ENCODE measurements around the gene EIF5A. TPM values are rescaled to one million over a fixed set of nuclear protein-coding genes. Genes with fewer than 3 reads are reported as not detected.

Gene EIF5A
- total and polyA plus RNA-seq, 9 of the 15 experiments (the other 6 are each of a cell fraction or from before 2014, with no cell fraction given), result 22.9 to 1,163 (median 772) TPM

- TF ChIP-seq MAZ (CRISPR knock-in tag; conservative IDR thresholded peaks at IDR 0.05 in 1 of 2, IDR thresholded peaks at IDR 0.05 in 1 of 2), result peak; percentile 46 to 63
- 0 out of 4 replicates have a peak, but pooled peaks of 1 of the 2 experiments have one; percentile 22 for TF ChIP-seq UBTF (IDR thresholded peaks at IDR 0.05; ENCODE audit: borderline replicate concordance in 1 of 2, low read depth in 2 of 2, low read length in 2 of 2)
- peak; percentile 63 for TF ChIP-seq SAP30 (IDR thresholded peaks at IDR 0.05; ENCODE audit: borderline replicate concordance, insufficient read depth, low read depth, low read length, poor library complexity, severe bottlenecking)
- no peak for TF ChIP-seq BCLAF1 (IDR thresholded peaks at IDR 0.05; ENCODE audit: borderline replicate concordance in 1 of 2, control insufficient read depth in 1 of 2, low read depth in 2 of 2, low read length in 1 of 2)
- peak; percentile 89 for TF ChIP-seq RBFOX2 (IDR thresholded peaks at IDR 0.05; ENCODE audit: low read depth, low read length)
- peak; percentile 37; the same call in 1 of the 2 replicates for TF ChIP-seq ETV1 (tag; conservative IDR thresholded peaks at IDR 0.05; ENCODE audit: low read depth)
- TF ChIP-seq SOX6 (IDR thresholded peaks at IDR 0.05), result peak; percentile 40
- TF ChIP-seq ARID4B (CRISPR knock-in tag; IDR thresholded peaks at IDR 0.05), result peak; percentile 93
- peak; percentile 59 for TF ChIP-seq ATF7 (IDR thresholded peaks at IDR 0.05)
- TF ChIP-seq POLR2G (IDR thresholded peaks at IDR 0.05; ENCODE audit: low read depth, low read length), result peak; percentile 92
- TF ChIP-seq PHTF2 (CRISPR knock-in tag; IDR thresholded peaks at IDR 0.05), result no peak
- TF ChIP-seq HSF4 (CRISPR knock-in tag; IDR thresholded peaks at IDR 0.05; ENCODE audit: borderline replicate concordance), result no peak
- peak; percentile 97 for TF ChIP-seq MTA3 (IDR thresholded peaks at IDR 0.05; ENCODE audit: borderline replicate concordance)
- TF ChIP-seq POU5F1 (IDR thresholded peaks at IDR 0.05; ENCODE audit: borderline replicate concordance, low read depth, low read length, partially characterized antibody), result peak; percentile 71
- 0 out of 2 replicates have a peak, but pooled peaks have one; percentile 24 for TF ChIP-seq ZNF232 (CRISPR knock-in tag; IDR thresholded peaks at IDR 0.05)
Measured at GRCh38 chr17:7314719-7315569, 7.5 kb downstream of the EIF5A start, which contains the start of gene GPS2 (continued).
